IMR-90 (cell line): Measurements from ENCODE around the gene DOK1. TPM values are rescaled to one million over a fixed set of nuclear protein-coding genes. Genes with fewer than 3 reads are reported as not detected.

ENCODE experiments used
- ATAC-seq: fragments of 200-7000 bp; cut with Tn5 transposase; 2 replicates; pipeline ENCODE4 v1.9.1; 2020; ENCODE audit warnings: low read depth, mild to moderate bottlenecking, moderate library complexity
- BruUV-seq: library from RNA; stranded (reverse); fragments of 400-500 nt; replicated peaks from 2 replicates; lab custom pipeline; 2021; lab: Mats Ljungman, UMichigan
- CTCF ChIA-PET: fragments of 300-600 bp; formaldehyde crosslinking; extraction: SDS; loops from one replicate; lab custom pipeline; 2021; ENCODE audit warnings: antibody characterized with exemption; lab: Yijun Ruan, JAX
- POLR2A ChIA-PET: fragments of 300-600 bp; sonication (Branson Sonifier 250); formaldehyde crosslinking; loops from one replicate; lab custom pipeline; 2022; ENCODE audit warnings: antibody characterized with exemption; ENCODE audit not compliant: unreplicated experiment; lab: Charles Lee
- DNase-seq: peaks from one replicate; pipeline ENCODE4 v3.0.0; 2013
- H2AFZ ChIP-seq: replicated peaks from 2 replicates; pipeline ENCODE3; 2013; ENCODE audit warnings: low read length, mild to moderate bottlenecking; ENCODE audit not compliant: poor library complexity
- H2AK5ac ChIP-seq: 2 replicates; pipeline ENCODE4 v1.6.1; 2013; ENCODE audit warnings: low read depth, low read length, inconsistent platforms
- H2AK9ac ChIP-seq: replicated peaks from 2 replicates; pipeline ENCODE3; 2013; ENCODE audit warnings: mild to moderate bottlenecking, low read depth, low read length, moderate library complexity; ENCODE audit not compliant: poor library complexity
- H2BK120ac ChIP-seq: 2 replicates; pipeline ENCODE4 v1.6.1; 2013; ENCODE audit warnings: low read depth, low read length, inconsistent platforms
- H2BK15ac ChIP-seq: 3 replicates; pipeline ENCODE4 v1.6.1; 2013; ENCODE audit warnings: low read depth, low read length, inconsistent platforms
- H2BK20ac ChIP-seq: 2 replicates; pipeline ENCODE4 v1.6.1; 2013; ENCODE audit warnings: low read depth, mild to moderate bottlenecking, inconsistent platforms, low read length, moderate library complexity
- H2BK5ac ChIP-seq: 2 replicates; pipeline ENCODE4 v1.6.1; 2013; ENCODE audit warnings: mild to moderate bottlenecking, low read depth, low read length, inconsistent platforms; ENCODE audit not compliant: poor library complexity, severe bottlenecking
- H3K14ac ChIP-seq: replicated peaks from 2 replicates; pipeline ENCODE4 v1.6.1; 2013; ENCODE audit warnings: low read depth, low read length, inconsistent platforms
- H3K18ac ChIP-seq: 2 replicates; pipeline ENCODE4 v1.6.1; 2013; ENCODE audit warnings: low read depth, low read length, control low read depth
- H3K23ac ChIP-seq: 2 replicates; pipeline ENCODE4 v1.6.1; 2013; ENCODE audit warnings: low read depth, low read length, inconsistent platforms
- H3K27ac ChIP-seq: 2 replicates; pipeline ENCODE4 v1.5.1; 2013; ENCODE audit warnings: mild to moderate bottlenecking, control low read depth, low read length; ENCODE audit not compliant: insufficient read depth
- H3K27me3 ChIP-seq: 2 replicates; pipeline ENCODE4 v1.6.1; 2013; ENCODE audit warnings: low read length; ENCODE audit not compliant: control insufficient read depth, insufficient read depth
- H3K36me3 ChIP-seq: 2 replicates; pipeline ENCODE4 v1.6.1; 2013; ENCODE audit warnings: low read length, mixed read lengths; ENCODE audit not compliant: control insufficient read depth, insufficient read depth
- H3K4ac ChIP-seq: 2 replicates; pipeline ENCODE4 v1.6.1; 2013; ENCODE audit warnings: low read depth, low read length, inconsistent platforms
- H3K4me1 ChIP-seq: 2 replicates; pipeline ENCODE4 v1.6.1; 2013; ENCODE audit warnings: low read length, mixed read lengths; ENCODE audit not compliant: control insufficient read depth, insufficient read depth
- H3K4me2 ChIP-seq: 2 replicates; pipeline ENCODE4 v1.6.1; 2013; ENCODE audit warnings: low read depth, mild to moderate bottlenecking, control low read depth, low read length, moderate library complexity
- H3K4me3 ChIP-seq: 2 replicates; pipeline ENCODE4 v1.5.1; 2013; ENCODE audit warnings: low read depth, mild to moderate bottlenecking, control low read depth, low read length, moderate library complexity; ENCODE audit not compliant: insufficient read depth
- H3K56ac ChIP-seq: 2 replicates; pipeline ENCODE4 v1.6.1; 2013; ENCODE audit warnings: low read length, inconsistent platforms; ENCODE audit not compliant: insufficient read depth; ENCODE audit errors: extremely low read depth
- H3K79me1 ChIP-seq, 2 experiments: 2 replicates each; pipeline ENCODE4 v1.6.1; 2013; ENCODE audit warnings: low read length in 2 of 2, inconsistent platforms in 1 of 2, low read depth in 1 of 2
- H3K9ac ChIP-seq: 2 replicates; pipeline ENCODE4 v1.6.1; 2013; ENCODE audit warnings: low read depth, low read length, control low read depth
- H3K9me1 ChIP-seq: 2 replicates; pipeline ENCODE4 v1.6.1; 2013; ENCODE audit warnings: low read length, inconsistent platforms; ENCODE audit not compliant: insufficient read depth
- H3K9me3 ChIP-seq: 2 replicates; pipeline ENCODE4 v1.6.1; 2013; ENCODE audit warnings: low read length; ENCODE audit not compliant: control insufficient read depth, insufficient read depth
- H4K20me1 ChIP-seq: 2 replicates; pipeline ENCODE4 v1.6.1; 2013; ENCODE audit warnings: low read length, inconsistent platforms; ENCODE audit not compliant: insufficient read depth
- H4K5ac ChIP-seq: 2 replicates; pipeline ENCODE4 v1.6.1; 2013; ENCODE audit warnings: mild to moderate bottlenecking, low read depth, low read length, control low read depth
- H4K8ac ChIP-seq, 2 experiments: 2 replicates each; pipeline ENCODE4 v1.6.1; 2013; ENCODE audit warnings: low read depth in 2 of 2, low read length in 2 of 2, control low read depth in 1 of 2, inconsistent platforms in 1 of 2
- H4K91ac ChIP-seq: 2 replicates; pipeline ENCODE4 v1.6.1; 2013; ENCODE audit warnings: low read depth, low read length, inconsistent platforms; ENCODE audit not compliant: insufficient read depth
- CHD1 ChIP-seq: IDR thresholded peaks from 2 replicates; pipeline ENCODE4 v1.6.1; 2012; ENCODE audit warnings: low read depth, low read length, improper control_type of control experiment
- MXI1 ChIP-seq: IDR thresholded peaks from 2 replicates; pipeline ENCODE4 v1.6.1; 2012; ENCODE audit warnings: low read depth, mild to moderate bottlenecking, low read length, moderate library complexity, borderline replicate concordance
- NFE2L2 ChIP-seq: fragments of 150-350 bp; IDR thresholded peaks from 2 replicates; pipeline ENCODE4 v1.6.1; 2016; ENCODE audit warnings: low read depth, mild to moderate bottlenecking, low read length
- RAD21 ChIP-seq: IDR thresholded peaks from 2 replicates; pipeline ENCODE4 v1.6.1; 2012; ENCODE audit warnings: low read length, improper control_type of control experiment
- RCOR1 ChIP-seq: IDR thresholded peaks from 2 replicates; pipeline ENCODE4 v1.6.1; 2012; ENCODE audit warnings: mild to moderate bottlenecking, low read length, improper control_type of control experiment; ENCODE audit not compliant: insufficient replicate concordance
- WGBS, 2 experiments: methylation state at CpG; one replicate each; pipeline versions ENCODE4 v1.1.5 to v1.1.7; 2013; ENCODE audit warnings: missing lambda C conversion rate in 2 of 2; ENCODE audit not compliant: insufficient read length in 1 of 2; ENCODE audit errors: extremely low coverage in 2 of 2; 5-methylcytosine and 5-hydroxymethylcytosine counted together
- dilution Hi-C: fragments of 300-500 bp; cut with HindIII; formaldehyde crosslinking; loops from one replicate; pipeline ENCODE4 v1.14.3; 2018; ENCODE audit warnings: low sequenced_read_pairs; ENCODE audit not compliant: unreplicated experiment
- in situ Hi-C: fragments of 300-500 bp; cut with MboI; formaldehyde crosslinking; loops from 3 replicates; pipeline ENCODE4 v1.14.3; 2019; ENCODE audit warnings: low sequenced_read_pairs, inconsistent platforms, mixed read lengths
- intact Hi-C: fragments of 100-400 bp; cut with micrococcal nuclease; formaldehyde crosslinking; loops from 2 replicates; pipeline ENCODE4 v1.10.0; 2022
- polyA plus RNA-seq, 3 experiments: library from polyadenylated mRNA; depleted of rRNA; stranded (reverse); fragments of >200 nt; gene quantifications; 2 replicates each; pipeline ENCODE4 v1.2.3, GENCODE V29; 2012; ENCODE audit warnings: low replicate concordance in 1 of 3
- total RNA-seq: library from RNA; depleted of rRNA; stranded (reverse); fragments of >200 nt; gene quantifications from 2 replicates; pipeline ENCODE4 v1.2.3, GENCODE V29; 2012
- TF ChIP-seq, protein P1 (sequence below): fragments of 150-350 bp; IDR thresholded peaks from 2 replicates; pipeline ENCODE4 v1.6.1; 2016; ENCODE audit warnings: low read depth, mild to moderate bottlenecking, low read length, moderate library complexity, borderline replicate concordance
- TF ChIP-seq, protein P2 (sequence below): conservative IDR thresholded peaks from 2 replicates; pipeline ENCODE4 v1.5.1; 2012; ENCODE audit warnings: mild to moderate bottlenecking, low read depth, low read length, improper control_type of control experiment
- TF ChIP-seq, protein P3 (sequence below): fragments of 150-350 bp; IDR thresholded peaks from 2 replicates; pipeline ENCODE4 v1.6.1; 2017; ENCODE audit warnings: mild to moderate bottlenecking, antibody characterized with exemption, low read length, low read depth

Gene DOK1
- total and polyA plus RNA-seq, 2 of the 4 experiments (the other 2 are of a cell fraction) = 15.4 to 17.6 TPM

DNA sequence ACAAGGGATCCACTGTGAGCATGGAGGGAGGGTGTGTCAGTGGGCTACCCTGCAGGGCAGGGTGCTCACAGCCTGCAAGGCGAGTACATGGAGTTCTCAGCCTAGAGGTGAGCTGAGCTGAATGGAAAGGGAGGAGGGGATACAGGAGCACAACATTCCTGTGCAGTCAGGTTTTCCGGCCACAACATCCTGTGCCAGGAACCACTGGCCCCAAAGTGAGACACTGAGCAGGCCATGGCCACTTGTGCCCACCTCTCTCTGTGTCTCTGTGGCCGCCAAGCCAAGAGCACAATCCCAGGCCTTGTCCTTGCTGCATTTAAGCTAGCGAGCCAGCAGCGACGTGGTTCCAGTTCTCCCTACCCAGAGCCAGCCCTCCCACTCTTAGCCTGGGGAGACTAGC lies 6.1 kb downstream of the DOK1 start:
- Histone ChIP-seq H3K4me3 (no peak overlapping the region), H2BK15ac (0 out of 3 replicates have a peak overlapping the region, but pooled peaks have one; percentile 26), H3K56ac (no peak overlapping the region), H3K79me1 (peaks cover 2 to 16% of the 10 kb centered on the region in 2 experiments; a peak in 3 of 4 replicates), H2AK5ac (peak overlapping the region; percentile 62), H3K27me3 (no peaks in the 10 kb centered on the region), H3K4me2 (no peak overlapping the region), H4K20me1 (no peaks in the 10 kb centered on the region), H3K9me3 (no peaks in the 10 kb centered on the region), H3K18ac (no peak overlapping the region), H3K9me1 (peaks cover 20% of the 10 kb centered on the region), H3K23ac (no peak overlapping the region), H2BK120ac (peak overlapping the region; percentile 17), H2AK9ac (peak overlapping the region; percentile 1), H2AFZ (peak overlapping the region; percentile 81), H4K91ac (peak overlapping the region; percentile 32; the same call in 1 of the 2 replicates), H3K14ac (0 out of 2 replicates have a peak overlapping the region, but pooled peaks have one; percentile 40), H2BK5ac (no peak overlapping the region), H3K4me1 (peaks cover 9% of the 10 kb centered on the region), H4K8ac (no peak overlapping the region; a peak in 1 of 4 replicates), H3K4ac (peak overlapping the region; percentile 26; the same call in 1 of the 2 replicates), H3K27ac (no peak overlapping the region), H3K9ac (no peak overlapping the region), H2BK20ac (peak overlapping the region; percentile 45; the same call in 1 of the 2 replicates), H4K5ac (no peak overlapping the region), H3K36me3 (peaks cover 14% of the 10 kb centered on the region)
- CTCF ChIA-PET = no interaction called here
- no TSS peak for BruUV-seq
- dilution Hi-C loops (no loop called here), intact Hi-C loops (no loop called here), in situ Hi-C loops (no loop called here)
- 54% methylated on average over 2 of the region's 6 CpGs; no CpG with 5 or more reads in 1 of the 2 experiments for WGBS, 2 experiments
- TF ChIP-seq NFE2L2 (no peak), MXI1 (no peak), RAD21 (no peak), CHD1 (no peak), RCOR1 (no peak)
- TF ChIP-seq, protein P1, sequence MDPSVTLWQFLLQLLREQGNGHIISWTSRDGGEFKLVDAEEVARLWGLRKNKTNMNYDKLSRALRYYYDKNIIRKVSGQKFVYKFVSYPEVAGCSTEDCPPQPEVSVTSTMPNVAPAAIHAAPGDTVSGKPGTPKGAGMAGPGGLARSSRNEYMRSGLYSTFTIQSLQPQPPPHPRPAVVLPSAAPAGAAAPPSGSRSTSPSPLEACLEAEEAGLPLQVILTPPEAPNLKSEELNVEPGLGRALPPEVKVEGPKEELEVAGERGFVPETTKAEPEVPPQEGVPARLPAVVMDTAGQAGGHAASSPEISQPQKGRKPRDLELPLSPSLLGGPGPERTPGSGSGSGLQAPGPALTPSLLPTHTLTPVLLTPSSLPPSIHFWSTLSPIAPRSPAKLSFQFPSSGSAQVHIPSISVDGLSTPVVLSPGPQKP = no peak
- TF ChIP-seq, protein P2, sequence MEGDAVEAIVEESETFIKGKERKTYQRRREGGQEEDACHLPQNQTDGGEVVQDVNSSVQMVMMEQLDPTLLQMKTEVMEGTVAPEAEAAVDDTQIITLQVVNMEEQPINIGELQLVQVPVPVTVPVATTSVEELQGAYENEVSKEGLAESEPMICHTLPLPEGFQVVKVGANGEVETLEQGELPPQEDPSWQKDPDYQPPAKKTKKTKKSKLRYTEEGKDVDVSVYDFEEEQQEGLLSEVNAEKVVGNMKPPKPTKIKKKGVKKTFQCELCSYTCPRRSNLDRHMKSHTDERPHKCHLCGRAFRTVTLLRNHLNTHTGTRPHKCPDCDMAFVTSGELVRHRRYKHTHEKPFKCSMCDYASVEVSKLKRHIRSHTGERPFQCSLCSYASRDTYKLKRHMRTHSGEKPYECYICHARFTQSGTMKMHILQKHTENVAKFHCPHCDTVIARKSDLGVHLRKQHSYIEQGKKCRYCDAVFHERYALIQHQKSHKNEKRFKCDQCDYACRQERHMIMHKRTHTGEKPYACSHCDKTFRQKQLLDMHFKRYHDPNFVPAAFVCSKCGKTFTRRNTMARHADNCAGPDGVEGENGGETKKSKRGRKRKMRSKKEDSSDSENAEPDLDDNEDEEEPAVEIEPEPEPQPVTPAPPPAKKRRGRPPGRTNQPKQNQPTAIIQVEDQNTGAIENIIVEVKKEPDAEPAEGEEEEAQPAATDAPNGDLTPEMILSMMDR = no peak
- TF ChIP-seq, protein P3, sequence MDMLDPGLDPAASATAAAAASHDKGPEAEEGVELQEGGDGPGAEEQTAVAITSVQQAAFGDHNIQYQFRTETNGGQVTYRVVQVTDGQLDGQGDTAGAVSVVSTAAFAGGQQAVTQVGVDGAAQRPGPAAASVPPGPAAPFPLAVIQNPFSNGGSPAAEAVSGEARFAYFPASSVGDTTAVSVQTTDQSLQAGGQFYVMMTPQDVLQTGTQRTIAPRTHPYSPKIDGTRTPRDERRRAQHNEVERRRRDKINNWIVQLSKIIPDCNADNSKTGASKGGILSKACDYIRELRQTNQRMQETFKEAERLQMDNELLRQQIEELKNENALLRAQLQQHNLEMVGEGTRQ = no peak
- POLR2A ChIA-PET = no interaction called here
- no peak for ATAC-seq
- no peak for DNase-seq
